Heart left ventricle (tissue), 13 donors: Measurements from ENCODE around the gene TYMS.

Source experiments
- POLR2A ChIP-seq, 2 donors: fragments of 450-650 bp; IDR thresholded peaks; one replicate each; pipeline ENCODE4 v1.6.1; 2017; ENCODE audit warnings: antibody characterized with exemption in 2 of 2, mild to moderate bottlenecking in 2 of 2, moderate library complexity in 2 of 2
- TF ChIP-seq, protein P1 (sequence below), 12 donors: fragments of 200-600 bp; sonication (generic) in 4 of 12; IDR thresholded peaks; one replicate each; pipeline versions ENCODE4 v1.5.0 to v1.8.0; 2018 to 2022; ENCODE audit warnings: antibody characterized with exemption in 12 of 12, mild to moderate bottlenecking in 5 of 12
- donor health status: ischemic (EF 13 %, LVEDD 7.1; RV severe dilation, severe dysfunction).
- donor health status: DM: no; HTN: yes; CAD: no.
- donor health status: DM: no; HTN: no; CAD: no.
- donor health status: ischemic (EF 25% LVEDD 6.9; RV normal size, moderate dysfunction).
- donor health status: ischemic (EF 25% LVEDD 5.7; RV mildly dilated, moderate dysfunction).
- donor health status: ischemic (EF 35%, LVEDD 5.7; RV mildly dilated, moderate dysfunction).
- donor health status: nonischemic (EF 11% LVEDD 7.7; RV severe dilation, severe dysfunction).
- donor health status: DM: yes; HTN: yes; CAD: no.
- donor health status: PGD.
- donor health status: ischemic (EF 29% LVEDD 5.4; RV normal size, mild dysfunction).
- donor health status: nonischemic (EF 23%, LVEDD 6.1; RV moderate dilation, normal function).

DNA sequence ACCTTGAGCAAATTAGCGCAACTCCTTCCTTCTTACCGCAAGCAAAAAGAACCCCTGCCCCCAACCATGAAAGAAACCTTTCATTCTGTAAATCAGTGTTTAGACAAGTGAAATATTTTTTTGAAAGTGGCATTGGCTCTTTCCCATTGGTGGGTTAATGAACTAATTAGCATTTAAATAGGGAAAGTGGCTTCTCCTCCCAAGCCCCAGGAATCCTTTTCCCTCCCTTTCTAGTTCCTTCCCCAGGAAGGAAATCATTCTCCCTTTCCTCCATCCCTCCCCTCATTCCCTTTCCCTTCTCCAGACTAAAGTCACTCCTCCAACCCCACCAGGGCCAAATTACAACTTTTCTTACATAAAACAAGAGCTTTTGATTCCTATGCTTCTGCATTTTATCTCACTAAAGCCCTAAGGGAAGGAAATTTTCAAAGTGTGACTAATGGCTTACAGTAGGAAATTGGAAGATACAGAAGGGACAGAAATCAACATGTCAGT is 22.9 kb upstream of the TYMS start:
- TF ChIP-seq, protein P1, sequence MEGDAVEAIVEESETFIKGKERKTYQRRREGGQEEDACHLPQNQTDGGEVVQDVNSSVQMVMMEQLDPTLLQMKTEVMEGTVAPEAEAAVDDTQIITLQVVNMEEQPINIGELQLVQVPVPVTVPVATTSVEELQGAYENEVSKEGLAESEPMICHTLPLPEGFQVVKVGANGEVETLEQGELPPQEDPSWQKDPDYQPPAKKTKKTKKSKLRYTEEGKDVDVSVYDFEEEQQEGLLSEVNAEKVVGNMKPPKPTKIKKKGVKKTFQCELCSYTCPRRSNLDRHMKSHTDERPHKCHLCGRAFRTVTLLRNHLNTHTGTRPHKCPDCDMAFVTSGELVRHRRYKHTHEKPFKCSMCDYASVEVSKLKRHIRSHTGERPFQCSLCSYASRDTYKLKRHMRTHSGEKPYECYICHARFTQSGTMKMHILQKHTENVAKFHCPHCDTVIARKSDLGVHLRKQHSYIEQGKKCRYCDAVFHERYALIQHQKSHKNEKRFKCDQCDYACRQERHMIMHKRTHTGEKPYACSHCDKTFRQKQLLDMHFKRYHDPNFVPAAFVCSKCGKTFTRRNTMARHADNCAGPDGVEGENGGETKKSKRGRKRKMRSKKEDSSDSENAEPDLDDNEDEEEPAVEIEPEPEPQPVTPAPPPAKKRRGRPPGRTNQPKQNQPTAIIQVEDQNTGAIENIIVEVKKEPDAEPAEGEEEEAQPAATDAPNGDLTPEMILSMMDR (IDR thresholded peaks at IDR 0.05) = no peak
- TF ChIP-seq POLR2A (IDR thresholded peaks at IDR 0.05) = no peak
